ENCODE measurements around the gene TXNL4A. TPM values are rescaled to one million over a fixed set of nuclear protein-coding genes. Genes with fewer than 3 reads are reported as not detected.
A peak's percentile ranks its signal among the peaks of the same experiment; 100 is the strongest.
"Not testable (repeated sequence)": the region's sequence is repeated elsewhere in the genome, so short reads cannot be mapped to it uniquely, and the experiment has no call there.

The TXNL4A gene
- total RNA-seq, 1 donor from 2014 or later, result 79.6 TPM

DNA sequence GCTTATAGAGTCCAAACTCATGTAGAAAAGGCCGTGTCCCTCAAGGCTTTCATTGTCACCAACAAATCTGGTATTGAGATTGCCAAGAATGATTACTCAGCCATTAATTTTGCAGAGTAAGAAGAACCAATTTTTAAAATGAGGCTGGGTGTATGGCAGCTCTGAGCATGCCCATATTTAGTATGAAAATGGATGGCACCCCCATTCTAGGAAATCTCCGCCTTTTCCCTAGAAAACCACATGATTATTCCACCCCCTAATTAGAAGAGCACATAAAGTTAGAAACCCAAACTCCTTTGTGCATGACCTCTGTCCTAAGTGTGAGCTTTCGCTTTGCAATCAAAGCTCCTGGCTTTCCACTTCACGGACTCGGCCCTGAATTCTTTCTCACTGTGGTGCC is 14.1 kb upstream of the TXNL4A start:
- no peaks in the 10 kb centered on the region for H3K36me3 ChIP-seq (ENCODE audit: control insufficient read depth, insufficient read depth, low read length)
- no peak for DNase-seq (ENCODE audit: low read depth)
- TF ChIP-seq, protein P1, sequence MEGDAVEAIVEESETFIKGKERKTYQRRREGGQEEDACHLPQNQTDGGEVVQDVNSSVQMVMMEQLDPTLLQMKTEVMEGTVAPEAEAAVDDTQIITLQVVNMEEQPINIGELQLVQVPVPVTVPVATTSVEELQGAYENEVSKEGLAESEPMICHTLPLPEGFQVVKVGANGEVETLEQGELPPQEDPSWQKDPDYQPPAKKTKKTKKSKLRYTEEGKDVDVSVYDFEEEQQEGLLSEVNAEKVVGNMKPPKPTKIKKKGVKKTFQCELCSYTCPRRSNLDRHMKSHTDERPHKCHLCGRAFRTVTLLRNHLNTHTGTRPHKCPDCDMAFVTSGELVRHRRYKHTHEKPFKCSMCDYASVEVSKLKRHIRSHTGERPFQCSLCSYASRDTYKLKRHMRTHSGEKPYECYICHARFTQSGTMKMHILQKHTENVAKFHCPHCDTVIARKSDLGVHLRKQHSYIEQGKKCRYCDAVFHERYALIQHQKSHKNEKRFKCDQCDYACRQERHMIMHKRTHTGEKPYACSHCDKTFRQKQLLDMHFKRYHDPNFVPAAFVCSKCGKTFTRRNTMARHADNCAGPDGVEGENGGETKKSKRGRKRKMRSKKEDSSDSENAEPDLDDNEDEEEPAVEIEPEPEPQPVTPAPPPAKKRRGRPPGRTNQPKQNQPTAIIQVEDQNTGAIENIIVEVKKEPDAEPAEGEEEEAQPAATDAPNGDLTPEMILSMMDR (IDR thresholded peaks at IDR 0.05; ENCODE audit: insufficient read depth, low read length, poor library complexity, severe bottlenecking), result no peak
- no peak overlapping the region for H3K4me3 ChIP-seq (ENCODE audit: low read depth, low read length)
- H3K27me3 ChIP-seq (ENCODE audit: control insufficient read depth, insufficient read depth, low read length), result no peaks in the 10 kb centered on the region

DNA sequence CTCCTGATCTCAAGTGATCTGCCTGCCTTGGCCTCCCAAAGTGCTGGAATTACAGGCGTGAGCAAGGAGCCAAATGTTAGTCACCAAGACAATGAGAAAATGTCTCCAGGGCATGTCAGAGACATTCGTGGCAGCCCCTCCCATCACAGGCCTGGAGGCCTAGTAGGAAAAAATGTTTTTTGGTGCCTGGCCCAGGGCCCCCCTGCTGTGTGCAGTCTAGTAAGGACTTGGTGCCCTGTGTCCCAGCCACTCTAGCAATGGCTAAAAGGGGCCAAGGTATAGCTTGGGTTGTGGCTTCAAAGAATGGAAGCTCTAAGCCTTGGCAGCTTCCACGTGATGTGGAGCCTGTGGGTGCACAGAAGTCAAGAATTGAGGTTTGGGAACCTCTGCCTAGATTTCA is 12.5 kb upstream of the TXNL4A start:
- Histone ChIP-seq H3K27me3 (ENCODE audit: control insufficient read depth, insufficient read depth, low read length) (no peaks in the 10 kb centered on the region), H3K36me3 (ENCODE audit: control insufficient read depth, insufficient read depth, low read length) (no peaks in the 10 kb centered on the region), H3K4me3 (ENCODE audit: low read depth, low read length) (no peak overlapping the region)
- TF ChIP-seq, protein P1 (IDR thresholded peaks at IDR 0.05; ENCODE audit: insufficient read depth, low read length, poor library complexity, severe bottlenecking), result no peak
- no peak for DNase-seq (ENCODE audit: low read depth)

DNA sequence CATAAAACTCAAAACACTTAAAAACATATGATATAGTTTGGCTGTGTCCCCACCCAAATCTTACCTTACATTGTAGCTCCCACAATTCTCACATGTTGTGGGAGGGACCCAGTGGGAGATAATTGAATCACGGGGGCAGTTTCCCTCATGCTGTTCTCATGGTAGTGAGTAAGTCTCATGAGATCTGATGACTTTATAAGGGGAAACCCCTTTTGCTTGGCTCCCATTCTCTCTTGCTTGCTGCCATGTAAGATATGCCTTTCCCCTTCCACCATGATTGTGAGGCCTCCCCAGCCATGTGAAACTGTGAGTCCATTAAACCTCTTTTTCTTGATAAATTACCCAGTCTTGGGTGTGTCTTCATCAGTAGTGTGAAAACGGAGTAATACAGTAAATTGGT is 11.3 kb upstream of the TXNL4A start:
- H3K4me3 ChIP-seq (ENCODE audit: low read depth, low read length); DNase-seq (ENCODE audit: low read depth); H3K36me3 ChIP-seq (ENCODE audit: control insufficient read depth, insufficient read depth, low read length); H3K27me3 ChIP-seq (ENCODE audit: control insufficient read depth, insufficient read depth, low read length): not testable (repeated sequence)

DNA sequence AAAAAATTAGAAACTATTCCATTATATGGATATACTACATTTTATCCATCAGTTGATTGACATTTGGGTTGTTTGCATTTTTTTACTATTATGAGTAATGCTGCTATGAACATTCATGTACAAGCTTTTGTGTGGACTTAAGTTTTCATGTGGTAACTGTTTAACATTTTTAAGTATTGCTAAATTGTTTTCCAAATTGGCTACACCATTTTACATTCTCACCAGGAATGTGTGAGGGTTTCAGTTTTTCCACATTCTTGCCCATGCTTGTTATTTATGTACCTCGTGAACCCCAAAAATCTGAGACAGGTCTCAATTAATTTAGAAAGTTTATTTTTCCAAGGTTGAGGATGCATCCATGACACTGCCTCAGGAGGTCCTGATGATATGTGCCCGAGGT is 3.1 kb upstream of the TXNL4A start:
- H3K36me3 ChIP-seq (ENCODE audit: control insufficient read depth, insufficient read depth, low read length), result no peaks in the 10 kb centered on the region
- TF ChIP-seq, protein P1 (IDR thresholded peaks at IDR 0.05; ENCODE audit: insufficient read depth, low read length, poor library complexity, severe bottlenecking), result no peak
- no peak overlapping the region for H3K4me3 ChIP-seq (ENCODE audit: low read depth, low read length)
- no peak for DNase-seq (ENCODE audit: low read depth)
- no peaks in the 10 kb centered on the region for H3K27me3 ChIP-seq (ENCODE audit: control insufficient read depth, insufficient read depth, low read length)

DNA sequence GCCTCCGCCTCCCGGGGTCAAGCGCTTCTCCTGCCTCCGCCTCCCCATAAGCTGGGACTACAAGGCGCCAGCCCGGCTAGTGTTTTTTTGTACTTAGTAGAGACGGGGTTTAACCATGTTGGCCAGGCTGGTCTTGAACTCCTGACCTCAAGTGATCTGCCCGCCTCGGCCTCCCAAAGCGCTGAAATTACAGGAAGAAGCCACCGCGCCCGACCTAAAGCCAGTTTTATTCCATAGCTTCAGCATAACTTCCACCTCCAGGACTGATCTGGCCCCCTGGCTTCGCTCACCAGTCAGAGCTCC is 783 bp upstream of the TXNL4A start:
- Histone ChIP-seq H3K36me3 (ENCODE audit: control insufficient read depth, insufficient read depth, low read length) (no peaks in the 10 kb centered on the region), H3K4me3 (ENCODE audit: low read depth, low read length) (peak overlapping the region; percentile 82), H3K27me3 (ENCODE audit: control insufficient read depth, insufficient read depth, low read length) (no peaks in the 10 kb centered on the region)
- no peak for DNase-seq (ENCODE audit: low read depth)
- TF ChIP-seq, protein P1 (IDR thresholded peaks at IDR 0.05; ENCODE audit: insufficient read depth, low read length, poor library complexity, severe bottlenecking), result no peak

DNA sequence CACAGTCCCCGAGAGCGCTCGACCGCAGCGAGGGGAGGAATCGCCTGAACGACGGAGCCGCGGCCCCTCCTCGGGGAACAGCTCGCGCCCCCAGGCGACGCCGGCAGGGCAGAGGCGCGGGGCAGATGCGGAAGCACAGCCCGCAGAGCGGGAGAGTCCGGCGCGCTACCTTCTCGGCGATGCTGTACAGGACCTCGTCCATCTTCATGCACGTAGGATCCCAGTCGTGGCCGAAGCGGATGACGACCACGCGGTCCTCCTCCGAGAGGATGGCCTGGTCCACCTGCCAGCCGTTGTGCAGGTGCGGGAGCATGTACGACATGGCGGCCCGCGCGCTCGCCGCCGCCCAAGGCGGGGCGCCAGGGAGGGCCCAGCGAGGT is 302 bp downstream of the TXNL4A start:
- no peaks in the 10 kb centered on the region for H3K36me3 ChIP-seq (ENCODE audit: control insufficient read depth, insufficient read depth, low read length)
- DNase-seq (ENCODE audit: low read depth), result no peak
- H3K4me3 ChIP-seq (ENCODE audit: low read depth, low read length), result peak overlapping the region; percentile 82
- TF ChIP-seq, protein P1 (IDR thresholded peaks at IDR 0.05; ENCODE audit: insufficient read depth, low read length, poor library complexity, severe bottlenecking), result peak; percentile 27
- H3K27me3 ChIP-seq (ENCODE audit: control insufficient read depth, insufficient read depth, low read length), result no peaks in the 10 kb centered on the region

Data from kidney epithelial cell (primary cell).